ELR (cell line): ENCODE results near the gene MATN4.
"Not testable (repeated sequence)": the region's sequence is repeated elsewhere in the genome, so short reads cannot be mapped to it uniquely, and the experiment has no call there.

ENCODE experiments used
- DNase-seq: peaks from one replicate; pipeline ENCODE4 v3.0.0-alpha.2; 2015; ENCODE audit warnings: low read depth

The MATN4 gene

GRCh38 chr20:45308117-45308778 is at the start of gene MATN4:
MATN4 (minus strand) TSS chr20:45308299; CDS start chr20:45305582, 2,717 bp downstream.
- DNase-seq: no peak

- peak; percentile 89 for DNase-seq
Measured at GRCh38 chr20:45355209-45356084, 47.3 kb upstream of the MATN4 start.

GRCh38 chr20:45354423-45355208 is 46.5 kb upstream of the MATN4 start:
- DNase-seq: peak; percentile 48

- DNase-seq: no peak
Measured at GRCh38 chr20:45353746-45354145, 45.6 kb upstream of the MATN4 start.

- DNase-seq: no peak
Measured at GRCh38 chr20:45352729-45353128, 44.6 kb upstream of the MATN4 start.

GRCh38 chr20:45350795-45351194 is 42.7 kb upstream of the MATN4 start:
- DNase-seq: not testable (repeated sequence)

GRCh38 chr20:45350217-45350616 is 42.1 kb upstream of the MATN4 start:
- DNase-seq: no peak

GRCh38 chr20:45347936-45348778 is 40.1 kb upstream of the MATN4 start, which contains the start of gene SDC4:
SDC4 (minus strand) TSS chr20:45348424; CDS start chr20:45348384, 40 bp downstream.
- peak; percentile 90 for DNase-seq

- DNase-seq: peak; percentile 42
Measured at GRCh38 chr20:45347297-45347935, 39.3 kb upstream of the MATN4 start.

GRCh38 chr20:45346851-45347250 is 38.8 kb upstream of the MATN4 start:
- DNase-seq: peak; percentile 53

- DNase-seq: peak; percentile 45
Measured at GRCh38 chr20:45346291-45346718, 38.2 kb upstream of the MATN4 start.

- DNase-seq: no peak
Measured at GRCh38 chr20:45345104-45345936, 37.2 kb upstream of the MATN4 start.

GRCh38 chr20:45344168-45344860 is 36.2 kb upstream of the MATN4 start:
- DNase-seq: peak; percentile 98

- DNase-seq: no peak
Measured at GRCh38 chr20:45343532-45344167, 35.6 kb upstream of the MATN4 start.

- DNase-seq: no peak
Measured at GRCh38 chr20:45342855-45343531, 34.9 kb upstream of the MATN4 start.

- DNase-seq: peak; percentile 56
Measured at GRCh38 chr20:45341939-45342854, 34.1 kb upstream of the MATN4 start.

GRCh38 chr20:45341579-45341938 is 33.5 kb upstream of the MATN4 start:
- DNase-seq: no peak
